GM21528 (cell line): Measurements from ENCODE around the gene EFCC1.

ENCODE experiments used
- ATAC-seq: cut with Tn5 transposase; IDR thresholded peaks from one replicate; pipeline ENCODE4 v1.9.1; 2021; ENCODE audit warnings: mild to moderate bottlenecking, moderate library complexity; ENCODE audit not compliant: unreplicated experiment, low FRiP score

The EFCC1 gene

GRCh38 chr3:129001101-129001805, at the start of gene EFCC1:
EFCC1 (plus strand) TSS chr3:129001304; CDS start chr3:129001629, 325 bp downstream.
- no peak for ATAC-seq

GRCh38 chr3:128956440-128956839, 44.7 kb upstream of the EFCC1 start:
- ATAC-seq: no peak

DNA sequence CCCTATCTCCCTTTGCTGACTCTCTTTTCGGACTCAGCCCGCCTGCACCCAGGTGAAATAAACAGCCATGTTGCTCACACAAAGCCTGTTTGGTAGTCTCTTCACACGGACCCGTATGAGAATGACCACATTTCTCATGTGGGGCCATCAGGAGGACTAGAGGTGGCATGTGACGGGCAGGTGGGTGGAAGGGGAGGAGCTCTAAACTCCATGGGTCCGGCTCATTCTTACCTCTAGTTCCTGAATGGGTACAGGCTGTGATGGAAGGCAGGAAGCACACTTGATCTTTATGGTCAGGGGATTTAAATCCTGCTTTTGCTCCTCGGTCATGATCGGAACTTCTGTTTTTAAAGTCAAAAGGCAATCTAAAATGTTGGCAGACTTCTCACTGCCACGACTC, 35.8 kb upstream of the EFCC1 start:
- ATAC-seq: no peak

DNA sequence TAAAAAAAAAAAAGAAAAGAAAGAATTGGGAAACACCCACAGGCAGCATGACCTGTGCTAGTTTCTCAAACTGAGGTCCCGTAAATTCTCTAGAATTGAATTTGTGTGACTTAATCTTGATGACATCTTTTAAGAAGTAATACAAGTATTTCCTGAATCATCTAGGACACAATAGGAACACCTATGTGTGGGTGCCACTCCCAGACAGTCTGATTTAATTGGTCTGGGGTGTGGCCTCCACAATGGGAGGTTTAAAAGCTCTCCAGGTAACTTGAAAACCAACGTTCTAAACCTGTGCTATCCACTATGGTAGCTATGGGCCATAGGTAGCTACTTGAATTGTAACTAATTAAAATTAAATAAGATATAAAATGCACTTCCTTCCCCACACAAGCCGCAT, 35.3 kb upstream of the EFCC1 start:
- no peak for ATAC-seq

DNA sequence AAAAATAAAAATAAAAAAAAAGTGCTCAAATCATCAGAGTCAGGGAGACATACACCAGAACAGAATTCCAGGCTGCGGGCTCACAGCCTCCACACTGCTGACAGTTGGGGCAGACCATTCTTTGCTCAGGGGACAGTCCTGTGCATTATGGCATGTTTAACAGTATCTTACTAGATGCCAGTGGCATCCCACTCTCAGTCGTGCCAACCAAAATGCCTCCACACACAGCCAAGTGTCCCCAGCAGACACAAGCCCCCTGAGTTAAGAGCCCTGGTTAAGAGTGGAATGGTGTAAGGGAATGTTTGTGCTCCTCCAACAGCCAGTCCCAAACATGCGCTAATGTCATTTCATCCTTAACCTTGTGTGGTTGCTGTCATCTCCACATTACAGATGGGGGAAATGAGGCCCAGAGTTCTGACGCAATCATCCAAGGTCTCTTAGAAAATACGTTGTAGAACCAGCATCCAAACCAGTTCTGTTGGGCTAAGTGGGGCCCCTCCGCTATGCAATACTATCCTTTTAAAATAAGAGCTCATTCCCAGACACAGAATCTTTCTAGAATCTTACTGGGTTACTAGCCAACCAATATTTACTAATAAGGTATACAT, 33.3 kb upstream of the EFCC1 start:
- ATAC-seq: no peak

DNA sequence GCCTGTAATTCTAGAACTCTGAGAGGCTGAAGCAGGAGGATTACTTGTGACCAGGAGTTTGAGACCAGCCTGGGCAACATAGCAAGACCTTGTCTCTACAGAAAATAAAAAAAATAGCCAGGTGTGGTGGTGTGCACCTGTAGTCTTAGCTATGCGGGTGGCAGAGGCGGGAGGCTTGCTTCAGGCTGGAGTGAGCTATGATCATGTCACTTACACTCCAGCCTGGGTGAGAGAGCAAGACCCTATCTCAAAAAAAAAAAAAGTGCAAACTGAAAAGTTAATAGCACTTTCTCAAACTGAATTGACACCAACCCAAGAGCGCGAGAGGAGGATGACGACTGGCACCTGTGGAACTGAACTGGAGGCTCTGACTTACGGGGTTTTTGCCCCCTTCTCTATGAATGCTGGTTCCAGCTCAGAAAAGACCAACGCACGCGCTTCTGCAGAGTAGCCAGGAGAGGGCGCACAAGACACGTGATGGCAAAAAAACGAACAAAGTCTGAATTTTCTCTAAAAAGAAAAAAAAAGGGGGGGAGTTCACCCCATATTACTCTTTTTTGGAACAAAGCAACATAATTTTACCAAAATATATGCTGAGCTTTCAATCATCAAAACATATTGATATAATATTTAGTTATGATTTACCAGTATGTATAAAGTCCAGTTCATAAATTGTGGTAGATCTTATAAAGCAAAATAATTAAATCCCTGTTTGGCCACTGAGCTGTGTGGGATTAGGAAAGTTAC, 30.9 kb upstream of the EFCC1 start:
- ATAC-seq: no peak

DNA sequence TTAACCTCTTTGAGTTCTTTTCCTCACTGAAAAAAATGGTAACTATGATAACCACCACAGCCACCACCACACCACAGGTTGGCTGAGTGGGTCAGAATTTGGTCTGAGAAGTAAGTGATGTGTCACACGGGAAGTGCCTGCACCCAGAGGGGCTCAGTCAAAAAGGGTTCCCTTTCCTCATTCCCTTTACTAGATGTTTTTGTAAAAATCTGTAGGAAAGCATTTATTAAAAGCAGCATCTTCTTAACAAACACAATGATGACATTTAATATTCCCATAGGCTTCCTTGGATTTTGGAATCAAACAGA, 30.4 kb upstream of the EFCC1 start:
- ATAC-seq: no peak

- no peak for ATAC-seq
These were observed 29.5 kb upstream of the EFCC1 start for GRCh38 chr3:128971421-128972100.

DNA sequence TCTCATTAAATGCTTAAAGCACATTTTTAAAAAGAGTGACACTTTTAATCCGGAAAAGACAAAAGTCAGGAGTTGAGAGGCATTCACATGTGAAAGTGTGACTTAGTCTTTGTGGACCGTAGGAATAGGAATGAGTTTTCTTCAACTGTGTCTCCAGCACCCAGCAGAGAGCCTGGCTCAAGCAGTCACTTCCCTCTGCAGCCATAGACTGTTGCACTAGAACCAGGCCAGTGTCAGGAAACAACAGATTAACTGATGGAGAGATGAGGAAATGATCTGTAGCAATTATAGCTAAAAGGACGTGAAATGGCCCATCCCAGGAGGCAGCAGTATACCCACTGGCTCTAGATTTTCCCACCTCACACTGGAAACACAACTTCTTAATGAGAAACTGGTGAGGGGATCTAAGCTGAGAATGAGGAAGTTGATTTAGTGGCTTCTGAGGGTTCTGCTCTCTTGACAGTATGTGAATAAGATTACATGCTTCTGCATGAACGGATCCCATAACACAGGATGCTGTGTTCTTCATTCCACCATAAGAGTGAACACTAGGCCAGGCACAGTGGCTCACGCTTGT, 27.0 kb upstream of the EFCC1 start:
- no peak for ATAC-seq

GRCh38 chr3:128975276-128975675, 25.8 kb upstream of the EFCC1 start:
- no peak for ATAC-seq

GRCh38 chr3:128983293-128984069, 17.6 kb upstream of the EFCC1 start:
- no peak for ATAC-seq

GRCh38 chr3:128984596-128984995, 16.5 kb upstream of the EFCC1 start:
- no peak for ATAC-seq

DNA sequence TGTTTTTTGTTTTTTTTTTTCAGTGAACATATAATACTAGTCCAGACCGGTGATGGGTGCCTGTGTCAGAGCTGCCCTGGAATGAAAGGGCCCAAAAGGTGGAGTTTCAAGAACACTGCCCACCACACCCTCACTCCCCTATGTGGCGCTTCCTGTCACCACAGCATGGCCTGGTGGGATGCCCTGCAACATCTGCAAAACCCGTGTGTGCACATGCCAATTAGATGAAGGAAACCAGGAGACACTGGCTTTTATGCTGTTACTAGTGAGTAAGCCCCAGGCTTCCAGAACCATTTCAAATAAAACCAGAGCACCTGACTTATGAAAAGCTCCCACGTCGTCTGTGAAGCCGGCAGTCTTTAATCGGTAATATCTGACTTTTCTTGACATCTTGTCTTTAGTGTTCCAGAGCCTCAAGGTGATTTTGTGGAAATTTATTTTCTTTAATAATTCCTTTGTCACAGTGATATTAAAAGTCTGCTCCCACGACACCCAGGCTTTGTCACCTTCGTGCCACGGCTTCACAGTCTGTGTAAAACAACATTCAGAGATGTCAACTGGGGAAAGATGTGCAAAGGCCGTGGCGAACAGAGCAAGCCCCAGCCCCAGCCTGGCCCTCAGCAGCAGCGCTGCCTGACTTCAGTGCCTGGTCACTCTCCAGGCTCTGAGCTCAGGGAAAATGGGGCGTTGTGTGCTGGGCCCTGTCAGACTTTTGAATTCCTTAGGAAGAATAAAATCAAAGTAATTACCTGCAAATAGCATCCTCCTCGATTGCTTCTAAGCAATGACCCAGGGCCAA, 13.6 kb upstream of the EFCC1 start:
- no peak for ATAC-seq

DNA sequence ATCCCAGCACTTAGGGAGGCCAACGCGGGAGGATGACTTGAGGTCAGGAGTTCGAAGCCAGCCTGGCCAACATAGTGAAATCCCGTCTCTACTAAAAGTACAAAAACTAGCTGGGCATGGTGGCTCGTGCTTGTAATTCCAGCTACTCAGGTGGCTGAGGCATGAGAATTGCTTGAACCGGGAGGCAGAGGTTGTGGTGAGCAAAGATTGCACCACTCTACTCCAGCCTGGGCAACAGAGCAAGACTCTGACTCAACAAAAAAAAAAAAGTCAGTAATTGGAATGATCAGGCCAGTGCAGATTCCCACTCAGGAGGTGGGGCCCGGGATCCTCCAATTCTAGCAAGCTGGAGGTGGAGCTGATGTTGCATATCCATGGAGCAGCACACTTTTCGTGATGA, 12.8 kb upstream of the EFCC1 start:
- no peak for ATAC-seq

GRCh38 chr3:128991355-128991895, 9.7 kb upstream of the EFCC1 start:
- no peak for ATAC-seq

- no peak for ATAC-seq
These were observed 8.1 kb upstream of the EFCC1 start for GRCh38 chr3:128992926-128993460.

DNA sequence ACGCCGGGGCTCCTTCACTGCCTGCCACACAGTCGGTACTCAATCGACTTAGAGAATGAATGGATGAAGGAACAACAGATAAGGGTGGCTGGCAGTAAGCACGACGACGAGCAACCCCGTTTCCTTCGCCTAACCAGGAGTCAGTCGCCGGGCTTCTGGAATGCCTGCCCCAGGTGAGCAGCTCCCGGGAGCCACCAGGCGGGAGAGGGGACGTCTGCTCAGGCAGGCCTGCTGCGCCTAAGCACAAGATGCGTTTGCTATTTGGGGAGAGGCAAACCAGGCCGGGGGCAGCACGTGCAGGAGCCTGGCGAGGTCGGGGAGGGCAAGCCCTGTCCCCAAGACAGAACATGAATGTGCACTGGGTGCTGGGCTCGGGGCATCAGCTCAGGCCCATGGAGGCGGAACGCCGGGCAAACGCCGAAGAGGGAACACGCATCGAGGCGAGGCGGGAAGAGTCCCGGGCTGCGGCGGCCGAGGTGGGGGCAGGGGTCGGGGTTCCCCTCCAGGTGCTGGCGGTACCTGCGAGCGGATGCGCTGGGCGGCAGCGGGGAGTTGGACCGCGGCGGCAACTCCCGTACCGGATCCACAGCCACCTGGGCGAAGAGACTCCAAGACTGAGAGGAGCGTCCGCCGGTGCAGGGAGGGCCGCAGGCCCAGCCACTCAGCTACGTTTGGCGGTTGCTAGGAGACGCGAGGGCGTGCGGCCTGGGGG, 7.5 kb upstream of the EFCC1 start, which contains the start of gene CFAP92:
TSS of gene CFAP92 (minus strand) at position 616 of the 712 bp plus-strand sequence. CDS start 772 bp downstream, outside the sequence.
- peak; percentile 90 for ATAC-seq

- no peak for ATAC-seq
These were observed 7.0 kb upstream of the EFCC1 start for GRCh38 chr3:128994173-128994512.
